GM12878 (cell line): ENCODE results near the gene CCDC191.

Experiments used
- BMI1 ChIP-seq: fragments of 450-650 bp; IDR thresholded peaks from 2 replicates; pipeline ENCODE4 v1.6.1; 2016; ENCODE audit warnings: mild to moderate bottlenecking, moderate library complexity, borderline replicate concordance
- EP300 ChIP-seq, 2 experiments: fragments of 150-350 bp in 1 of 2; IDR thresholded peaks; 2 replicates each; pipeline ENCODE4 v1.6.1; 2011 to 2012; ENCODE audit warnings: low read depth in 2 of 2, low read length in 2 of 2, borderline replicate concordance in 1 of 2, improper control_type of control experiment in 1 of 2, inconsistent platforms in 1 of 2; ENCODE audit not compliant: control insufficient read depth in 1 of 2
- JUND ChIP-seq: IDR thresholded peaks from 2 replicates; pipeline ENCODE4 v1.6.1; 2012; ENCODE audit warnings: low read depth, mild to moderate bottlenecking, low read length, improper control_type of control experiment, moderate library complexity
- MYC ChIP-seq: IDR thresholded peaks from 2 replicates; pipeline ENCODE4 v1.6.1; 2011; ENCODE audit warnings: mild to moderate bottlenecking, low read length, moderate library complexity, inconsistent platforms; ENCODE audit not compliant: insufficient read depth, insufficient replicate concordance, insufficient read length, severe bottlenecking
- POLR2A ChIP-seq: IDR thresholded peaks from 2 replicates; pipeline ENCODE4 v1.6.1; 2011; ENCODE audit warnings: low read depth, mild to moderate bottlenecking, low read length
- TAF1 ChIP-seq: IDR thresholded peaks from 2 replicates; pipeline ENCODE4 v1.6.1; 2011; ENCODE audit warnings: mild to moderate bottlenecking, low read depth, low read length, borderline replicate concordance
- ZNF274 ChIP-seq: IDR thresholded peaks from one replicate; pipeline ENCODE4 v1.8.0; 2011; ENCODE audit not compliant: insufficient read length, insufficient read depth
- TF ChIP-seq, protein P1 (sequence below), 3 experiments: IDR thresholded peaks in 2 of 3; conservative IDR thresholded peaks in 1 of 3; 2 replicates each; pipeline ENCODE4 v1.5.1; 2011; ENCODE audit warnings: low read depth in 3 of 3, low read length in 3 of 3, mild to moderate bottlenecking in 3 of 3, control low read depth in 2 of 3, moderate library complexity in 2 of 3, inconsistent platforms in 1 of 3, mixed read lengths in 1 of 3; ENCODE audit not compliant: control insufficient read depth in 2 of 3, insufficient read depth in 1 of 3; ENCODE audit errors: extremely low read depth in 1 of 3
- TF ChIP-seq, protein P2 (sequence below): IDR thresholded peaks from 2 replicates; pipeline ENCODE4 v1.6.1; 2012; ENCODE audit warnings: low read depth, low read length, improper control_type of control experiment

GRCh38 chr3:114081037-114081436 is 24.7 kb upstream of the CCDC191 start:
- TF ChIP-seq, protein P1, sequence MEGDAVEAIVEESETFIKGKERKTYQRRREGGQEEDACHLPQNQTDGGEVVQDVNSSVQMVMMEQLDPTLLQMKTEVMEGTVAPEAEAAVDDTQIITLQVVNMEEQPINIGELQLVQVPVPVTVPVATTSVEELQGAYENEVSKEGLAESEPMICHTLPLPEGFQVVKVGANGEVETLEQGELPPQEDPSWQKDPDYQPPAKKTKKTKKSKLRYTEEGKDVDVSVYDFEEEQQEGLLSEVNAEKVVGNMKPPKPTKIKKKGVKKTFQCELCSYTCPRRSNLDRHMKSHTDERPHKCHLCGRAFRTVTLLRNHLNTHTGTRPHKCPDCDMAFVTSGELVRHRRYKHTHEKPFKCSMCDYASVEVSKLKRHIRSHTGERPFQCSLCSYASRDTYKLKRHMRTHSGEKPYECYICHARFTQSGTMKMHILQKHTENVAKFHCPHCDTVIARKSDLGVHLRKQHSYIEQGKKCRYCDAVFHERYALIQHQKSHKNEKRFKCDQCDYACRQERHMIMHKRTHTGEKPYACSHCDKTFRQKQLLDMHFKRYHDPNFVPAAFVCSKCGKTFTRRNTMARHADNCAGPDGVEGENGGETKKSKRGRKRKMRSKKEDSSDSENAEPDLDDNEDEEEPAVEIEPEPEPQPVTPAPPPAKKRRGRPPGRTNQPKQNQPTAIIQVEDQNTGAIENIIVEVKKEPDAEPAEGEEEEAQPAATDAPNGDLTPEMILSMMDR (IDR thresholded peaks at IDR 0.05 in 2 of 3, conservative IDR thresholded peaks at IDR 0.05 in 1 of 3; ENCODE audit: control insufficient read depth in 2 of 3, extremely low read depth in 1 of 3, insufficient read depth in 1 of 3, low read depth in 3 of 3, low read length in 3 of 3): no peak
- no peak for TF ChIP-seq POLR2A
- TF ChIP-seq TAF1: no peak
- no peak for TF ChIP-seq ZNF274
- TF ChIP-seq JUND: no peak
- no peak for TF ChIP-seq EP300 (IDR thresholded peaks at IDR 0.05; ENCODE audit: borderline replicate concordance in 1 of 2, control insufficient read depth in 1 of 2, low read depth in 2 of 2, low read length in 2 of 2)
- TF ChIP-seq BMI1: no peak
- TF ChIP-seq, protein P2, sequence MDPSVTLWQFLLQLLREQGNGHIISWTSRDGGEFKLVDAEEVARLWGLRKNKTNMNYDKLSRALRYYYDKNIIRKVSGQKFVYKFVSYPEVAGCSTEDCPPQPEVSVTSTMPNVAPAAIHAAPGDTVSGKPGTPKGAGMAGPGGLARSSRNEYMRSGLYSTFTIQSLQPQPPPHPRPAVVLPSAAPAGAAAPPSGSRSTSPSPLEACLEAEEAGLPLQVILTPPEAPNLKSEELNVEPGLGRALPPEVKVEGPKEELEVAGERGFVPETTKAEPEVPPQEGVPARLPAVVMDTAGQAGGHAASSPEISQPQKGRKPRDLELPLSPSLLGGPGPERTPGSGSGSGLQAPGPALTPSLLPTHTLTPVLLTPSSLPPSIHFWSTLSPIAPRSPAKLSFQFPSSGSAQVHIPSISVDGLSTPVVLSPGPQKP: no peak
- no peak for TF ChIP-seq MYC
